HCT116 (cell line): ENCODE data around the gene SHF. TPM values are rescaled to one million over a fixed set of nuclear protein-coding genes. Genes with fewer than 3 reads are reported as not detected.

Source experiments
- ATAC-seq: fragments of 200-7000 bp; cut with Tn5 transposase; 2 replicates; pipeline ENCODE4 v1.9.1; 2020; ENCODE audit warnings: mild to moderate bottlenecking, moderate library complexity
- BruUV-seq: library from RNA; stranded (reverse); fragments of 400-500 nt; replicated peaks from 2 replicates; lab custom pipeline; 2021; lab: Mats Ljungman, UMichigan
- CTCF ChIA-PET: fragments of 300-600 bp; sonication (Branson Sonifier 250); formaldehyde crosslinking; loops from one replicate; lab custom pipeline; 2021; ENCODE audit warnings: antibody characterized with exemption; lab: Charles Lee
- POLR2A ChIA-PET: fragments of 300-600, 350-600 bp; sonication (Branson Sonifier 250); formaldehyde crosslinking; loops from one replicate; lab custom pipeline; 2021; ENCODE audit warnings: antibody characterized with exemption; lab: Charles Lee
- RAD21 ChIA-PET, 2 experiments: fragments of 300-600 bp; sonication (Branson Sonifier 250); formaldehyde crosslinking; loops; one replicate each; lab custom pipeline; 2023; ENCODE audit warnings: low total read pairs in 2 of 2; ENCODE audit not compliant: uncharacterized antibody in 2 of 2, unreplicated experiment in 2 of 2, low non-redundant PET in 1 of 2; lab: Charles Lee
- DNase-seq: peaks from one replicate; pipeline ENCODE4 v3.0.0-alpha.2; 2010; ENCODE audit warnings: low read depth, low spot score
- H2AFZ ChIP-seq: fragments of 200-600 bp; shearing (Covaris generic), sonication (generic); 2 replicates; pipeline ENCODE4 v1.6.1; 2017; ENCODE audit warnings: low read depth, mixed run types, mixed read lengths, antibody characterized with exemption, low read length; ENCODE audit not compliant: poor library complexity, severe bottlenecking
- H3K27ac ChIP-seq: 2 replicates; pipeline ENCODE4 v1.5.1; 2012; ENCODE audit warnings: low read depth, low read length
- H3K27me3 ChIP-seq: fragments of 200-600 bp; sonication (generic); 2 replicates; pipeline ENCODE4 v1.6.1; 2016; ENCODE audit warnings: mixed run types, low read length, mixed read lengths; ENCODE audit not compliant: insufficient read depth
- H3K36me3 ChIP-seq, 2 experiments: fragments of 200-500 bp in 1 of 2; fragments of 200-600 bp in 1 of 2; sonication (Bioruptor generic) in 1 of 2; sonication (generic) in 1 of 2; 2 replicates each; pipeline versions ENCODE4 v1.5.1 to v1.6.1; 2014 to 2016; ENCODE audit warnings: low read length in 2 of 2, inconsistent platforms in 1 of 2, mixed read lengths in 1 of 2, mixed run types in 1 of 2; ENCODE audit not compliant: insufficient read depth in 2 of 2, control insufficient read depth in 1 of 2
- H3K4me1 ChIP-seq, 2 experiments: fragments of 200-600 bp in 1 of 2; sonication (generic) in 1 of 2; 2 replicates each; pipeline versions ENCODE4 v1.5.1 to v1.6.1; 2012 to 2017; ENCODE audit warnings: low read length in 2 of 2, inconsistent platforms in 1 of 2, mild to moderate bottlenecking in 1 of 2, mixed read lengths in 1 of 2, mixed run types in 1 of 2, moderate library complexity in 1 of 2; ENCODE audit not compliant: insufficient read depth in 2 of 2, control insufficient read depth in 1 of 2
- H3K4me2 ChIP-seq: fragments of 200-600 bp; sonication (generic); 2 replicates; pipeline ENCODE4 v1.6.1; 2017; ENCODE audit warnings: mixed run types, low read length, mixed read lengths
- H3K4me3 ChIP-seq, 2 experiments: fragments of 200-600 bp in 1 of 2; sonication (generic) in 1 of 2; replicated peaks in 1 of 2; 2 replicates each; pipeline ENCODE4 v1.5.1; 2011 to 2016; ENCODE audit warnings: low read length in 2 of 2, control low read depth in 1 of 2, low read depth in 1 of 2, mild to moderate bottlenecking in 1 of 2, mixed read lengths in 1 of 2, mixed run types in 1 of 2
- H3K79me2 ChIP-seq: fragments of 200-600 bp; sonication (generic); 2 replicates; pipeline ENCODE4 v1.6.1; 2017; ENCODE audit warnings: mild to moderate bottlenecking, mixed run types, low read length, moderate library complexity, mixed read lengths; ENCODE audit not compliant: insufficient read depth
- H3K9ac ChIP-seq: fragments of 200-600 bp; sonication (generic); 2 replicates; pipeline ENCODE4 v1.6.1; 2016; ENCODE audit warnings: low read length, mixed read lengths
- H3K9me2 ChIP-seq: fragments of 200-600 bp; sonication (generic), shearing (Covaris generic); 2 replicates; pipeline ENCODE4 v1.6.1; 2017; ENCODE audit warnings: mixed run types, mild to moderate bottlenecking, moderate library complexity; ENCODE audit not compliant: insufficient read depth
- H3K9me3 ChIP-seq, 2 experiments: fragments of 200-500 bp in 1 of 2; fragments of 200-600 bp in 1 of 2; sonication (Bioruptor generic) in 1 of 2; sonication (generic) in 1 of 2; 2 replicates each; pipeline ENCODE4 v1.6.1; 2014 to 2017; ENCODE audit warnings: low read length in 2 of 2, mixed read lengths in 2 of 2, inconsistent platforms in 1 of 2, low read depth in 1 of 2, mild to moderate bottlenecking in 1 of 2, mixed run types in 1 of 2, moderate library complexity in 1 of 2; ENCODE audit not compliant: control insufficient read depth in 1 of 2, insufficient read depth in 1 of 2
- H4K20me1 ChIP-seq: fragments of 200-600 bp; sonication (generic), shearing (Covaris generic); 2 replicates; pipeline ENCODE4 v1.6.1; 2017; ENCODE audit warnings: mixed run types, mild to moderate bottlenecking, moderate library complexity; ENCODE audit not compliant: insufficient read depth
- EZH2phosphoT487 ChIP-seq: fragments of 200-600 bp; IDR thresholded peaks from 2 replicates; pipeline ENCODE4 v1.6.1; 2018; ENCODE audit warnings: antibody characterized with exemption, borderline replicate concordance
- intact Hi-C: fragments of 100-400 bp; cut with micrococcal nuclease; formaldehyde crosslinking; loops from 2 replicates; pipeline ENCODE4 v1.10.0; 2022
- total RNA-seq: library from RNA; stranded (reverse); gene quantifications from one replicate; pipeline ENCODE4 v1.2.1, GENCODE V29; 2021; ENCODE audit not compliant: unreplicated experiment

The SHF gene
- total RNA-seq, 1 experiment from 2014 or later = 2.6 TPM

- no TSS peak for BruUV-seq
- Histone ChIP-seq H2AFZ (no peak overlapping the region), H3K79me2 (no peaks in the 10 kb centered on the region), H3K9me2 (no peaks in the 10 kb centered on the region), H4K20me1 (no peaks in the 10 kb centered on the region), H3K36me3 (no peaks in the 10 kb centered on the region), H3K4me3 (no peak overlapping the region), H3K9ac (no peak overlapping the region), H3K27ac (no peak overlapping the region), H3K4me2 (peak overlapping the region; percentile 34), H3K4me1 (peaks cover 2 to 15% of the 10 kb centered on the region in 2 experiments; a peak in 3 of 4 replicates), H3K9me3 (no peaks in the 10 kb centered on the region), H3K27me3 (no peaks in the 10 kb centered on the region)
- intact Hi-C loops = no loop called here
- RAD21 ChIA-PET = interaction anchor here in 1 of 2 experiments (1.1 kb wide), 1 partner anchor 9 kb away, joined by 4 read pairs; no protein-coding TSS in a partner anchor
- no peak for TF ChIP-seq EZH2phosphoT487
- POLR2A ChIA-PET = interaction anchor here (1.4 kb wide), 1 partner anchor 13 kb away, joined by 3 read pairs; the partner anchor contains the start of gene DUOX1
- DNase-seq (no peak), ATAC-seq (peak; percentile 52)
- CTCF ChIA-PET = interaction anchor here (0.6 to 1.9 kb wide), 26 partner anchors 8 to 476 kb away, joined by 3 to 60 read pairs (median 6); partner anchors contain the start of genes DUOX1 and DUOXA1
These were observed 70.2 kb downstream of the SHF start for GRCh38 chr15:45117308-45118130.

Other genes starting within 250 kb of the SHF start
- not detected for gene TERB2, start 231.3 kb downstream of the SHF start, total RNA-seq
- 116 TPM for gene SORD, start 164.8 kb downstream of the SHF start, total RNA-seq
- 0.44 TPM for gene DUOX2, start 73.8 kb downstream of the SHF start, total RNA-seq
- not detected for gene DUOXA2, start 73.6 kb downstream of the SHF start, total RNA-seq
- gene DUOXA1, start 58.1 kb downstream of the SHF start, total RNA-seq = 2.3 TPM
- 19.6 TPM for gene DUOX1, start 58.0 kb downstream of the SHF start, total RNA-seq
- not detected for gene SLC28A2, start 64.3 kb upstream of the SHF start, total RNA-seq
- 3.1 TPM for gene GATM, start 190.6 kb upstream of the SHF start, total RNA-seq